Gastrocnemius medialis (tissue), 4 donors: ENCODE measurements around the gene PLIN5. TPM values are rescaled to one million over a fixed set of nuclear protein-coding genes. Genes with fewer than 3 reads are reported as not detected.

Source experiments
- ATAC-seq, 2 donors: fragments of 150-250 bp; one replicate each; pipeline ENCODE4 v1.9.1; 2016
- DNase-seq, 2 donors: peaks; one replicate each; pipeline ENCODE4 v3.0.0-alpha.2; 2019
- H3K27ac ChIP-seq, 4 donors: fragments of 200-600 bp; sonication (generic); 1 replicate in 1 of 4; 2 replicates in 3 of 4; pipeline ENCODE4 v1.5.1; 2016 to 2018; ENCODE audit warnings: mild to moderate bottlenecking in 2 of 4, moderate library complexity in 1 of 4
- H3K27me3 ChIP-seq, 3 donors: fragments of 200-600 bp; sonication (generic) in 2 of 3; 1 replicate in 1 of 3; 2 replicates in 2 of 3; pipeline versions ENCODE4 v1.5.1 to v1.6.0; 2016 to 2019; ENCODE audit warnings: mild to moderate bottlenecking in 1 of 3, moderate library complexity in 1 of 3
- H3K36me3 ChIP-seq, 2 donors: fragments of 200-600 bp; sonication (generic) in 1 of 2; one replicate each; pipeline ENCODE4 v1.5.1; 2017 to 2018
- H3K4me1 ChIP-seq, 2 donors: fragments of 200-600 bp; sonication (generic) in 1 of 2; one replicate each; pipeline ENCODE4 v1.5.1; 2016 to 2017; ENCODE audit warnings: mild to moderate bottlenecking in 2 of 2
- H3K4me3 ChIP-seq, 4 donors: fragments of 200-600 bp; sonication (generic) in 3 of 4; 1 replicate in 1 of 4; 2 replicates in 3 of 4; pipeline ENCODE4 v1.5.1; 2016 to 2019; ENCODE audit warnings: mild to moderate bottlenecking in 2 of 4
- H3K9me3 ChIP-seq, 3 donors: fragments of 200-600 bp; sonication (generic) in 2 of 3; 1 replicate in 1 of 3; 2 replicates in 2 of 3; pipeline ENCODE4 v1.5.1; 2016 to 2019
- POLR2A ChIP-seq, 2 donors: fragments of 450-650 bp; IDR thresholded peaks; one replicate each; pipeline ENCODE4 v1.6.1; 2017; ENCODE audit warnings: antibody characterized with exemption in 2 of 2, mild to moderate bottlenecking in 2 of 2, moderate library complexity in 2 of 2
- in situ Hi-C, 4 donors: fragments of 200-750 bp; cut with MboI; loops; one replicate each; pipeline versions ENCODE4 v1.15.0 to v1.8.0; 2017; ENCODE audit warnings: low sequenced_read_pairs in 4 of 4
- intact Hi-C: fragments of 100-400 bp; cut with DNase I; formaldehyde crosslinking; loops from one replicate; pipeline ENCODE4 v1.15.1; 2023; ENCODE audit warnings: low total_unique reads
- total RNA-seq, 4 donors: library from RNA; depleted of rRNA; stranded (reverse); fragments of >200 nt; gene quantifications; one replicate each; pipeline versions ENCODE4 v1.1.0 to v1.2.3, GENCODE V29; 2016
- TF ChIP-seq, protein P1 (sequence below), 5 experiments: fragments of 450-650 bp in 3 of 5; fragments of 200-600 bp in 2 of 5; sonication (generic) in 2 of 5; IDR thresholded peaks in 4 of 5; conservative IDR thresholded peaks in 1 of 5; 1 replicate in 4 of 5; 2 replicates in 1 of 5; pipeline ENCODE4 v1.5.1; 2016 to 2019; ENCODE audit warnings: antibody characterized with exemption in 5 of 5, mild to moderate bottlenecking in 3 of 5, moderate library complexity in 3 of 5

Gene PLIN5
- total RNA-seq, 4 donors from 2014 or later = 23.5 to 127 (median 52.9) TPM

DNA sequence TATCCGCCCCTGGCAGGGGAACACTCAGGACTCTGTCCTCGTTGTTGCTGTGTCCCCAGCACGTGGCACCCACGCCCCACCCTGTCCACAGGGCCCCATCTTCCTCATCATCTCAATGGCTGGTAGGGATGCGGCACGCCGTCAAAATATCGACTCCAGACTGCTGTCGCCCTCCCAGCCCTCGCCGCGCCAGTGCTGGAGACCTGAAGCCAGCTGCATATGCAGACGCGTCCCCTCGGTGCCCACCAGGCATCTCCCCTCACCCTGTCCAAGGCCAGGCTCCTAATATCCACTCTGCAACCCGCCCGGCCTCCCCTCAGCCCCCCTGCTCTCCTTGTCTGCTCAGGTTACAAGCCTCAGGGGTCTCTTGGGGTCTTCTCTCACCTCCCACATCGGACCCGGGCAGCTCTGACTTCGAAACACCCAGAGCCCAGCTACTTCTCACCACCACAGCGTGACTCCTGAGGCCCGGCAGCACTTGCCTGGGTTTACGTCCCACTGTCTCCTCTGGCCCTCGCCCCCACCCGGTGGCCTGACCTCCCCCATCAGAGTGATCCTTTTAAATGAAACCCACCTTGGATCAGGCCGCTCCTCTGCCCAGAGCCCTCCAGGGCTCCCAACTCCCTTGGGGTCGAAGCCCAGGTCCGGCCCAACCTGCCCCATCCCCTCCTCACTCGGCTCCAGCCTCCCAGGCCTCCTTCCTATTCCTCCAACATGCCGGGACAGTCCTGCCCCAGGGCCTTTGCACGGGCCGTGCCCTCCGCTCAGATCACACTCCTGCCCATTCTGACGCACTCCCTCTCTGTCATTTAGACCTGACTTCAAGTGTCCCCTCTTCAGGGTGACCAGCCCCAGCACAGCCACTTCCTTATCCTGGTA, 29.2 kb downstream of the PLIN5 start:
- in situ Hi-C loops = no loop called here
- Histone ChIP-seq H3K9me3 (no peaks in the 10 kb centered on the region), H3K27me3 (no peaks in the 10 kb centered on the region), H3K4me3 (no peak overlapping the region), H3K4me1 (peaks cover 34 to 42% of the 10 kb centered on the region in 2 donors), H3K27ac (peak overlapping the region; percentile 51 to 99 (median 72)), H3K36me3 (peaks cover 0 to 61% of the 10 kb centered on the region in 2 donors)
- no peak for DNase-seq
- TF ChIP-seq, protein P1, sequence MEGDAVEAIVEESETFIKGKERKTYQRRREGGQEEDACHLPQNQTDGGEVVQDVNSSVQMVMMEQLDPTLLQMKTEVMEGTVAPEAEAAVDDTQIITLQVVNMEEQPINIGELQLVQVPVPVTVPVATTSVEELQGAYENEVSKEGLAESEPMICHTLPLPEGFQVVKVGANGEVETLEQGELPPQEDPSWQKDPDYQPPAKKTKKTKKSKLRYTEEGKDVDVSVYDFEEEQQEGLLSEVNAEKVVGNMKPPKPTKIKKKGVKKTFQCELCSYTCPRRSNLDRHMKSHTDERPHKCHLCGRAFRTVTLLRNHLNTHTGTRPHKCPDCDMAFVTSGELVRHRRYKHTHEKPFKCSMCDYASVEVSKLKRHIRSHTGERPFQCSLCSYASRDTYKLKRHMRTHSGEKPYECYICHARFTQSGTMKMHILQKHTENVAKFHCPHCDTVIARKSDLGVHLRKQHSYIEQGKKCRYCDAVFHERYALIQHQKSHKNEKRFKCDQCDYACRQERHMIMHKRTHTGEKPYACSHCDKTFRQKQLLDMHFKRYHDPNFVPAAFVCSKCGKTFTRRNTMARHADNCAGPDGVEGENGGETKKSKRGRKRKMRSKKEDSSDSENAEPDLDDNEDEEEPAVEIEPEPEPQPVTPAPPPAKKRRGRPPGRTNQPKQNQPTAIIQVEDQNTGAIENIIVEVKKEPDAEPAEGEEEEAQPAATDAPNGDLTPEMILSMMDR (IDR thresholded peaks at IDR 0.05 in 4 of 5, conservative IDR thresholded peaks at IDR 0.05 in 1 of 5) = no peak
- TF ChIP-seq POLR2A (IDR thresholded peaks at IDR 0.05) = no peak
- ATAC-seq = no peak
- intact Hi-C loops = no loop called here

DNA sequence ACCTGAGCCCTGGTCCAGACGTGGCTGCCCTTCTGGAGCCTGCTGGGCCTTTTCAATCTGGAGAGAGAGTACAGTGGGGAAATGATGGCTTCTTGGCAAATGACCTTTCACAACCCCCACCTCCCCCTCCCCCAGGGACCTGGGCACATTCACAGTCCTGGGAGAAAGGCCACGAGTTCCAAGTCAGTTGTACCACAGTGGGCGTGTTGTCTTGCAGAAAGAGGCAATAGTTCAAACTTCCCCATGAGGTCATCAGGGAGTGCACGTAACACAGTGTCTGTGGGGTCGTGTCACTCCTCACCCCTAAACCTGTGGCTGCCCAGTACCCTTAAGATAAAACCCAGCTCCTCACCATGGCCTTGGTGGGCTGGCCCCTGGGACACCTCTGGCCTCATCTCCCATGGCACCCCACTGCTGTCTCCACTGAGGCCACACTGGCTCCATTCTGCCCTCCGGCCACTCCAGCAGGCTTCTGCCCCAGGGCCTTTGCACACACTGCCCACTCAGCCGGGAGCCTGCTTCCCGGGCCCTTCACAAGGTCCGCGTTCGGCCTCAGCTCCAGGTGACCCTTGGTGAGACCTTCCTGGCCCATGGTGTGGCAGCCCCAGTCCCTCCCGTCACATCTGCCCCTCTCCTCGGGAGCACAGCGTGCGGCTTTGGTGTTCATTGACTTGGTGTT, 30.0 kb downstream of the PLIN5 start:
- no peak overlapping the region for H3K4me3 ChIP-seq
- intact Hi-C loops = no loop called here
- H3K4me1 ChIP-seq = peaks cover 34 to 37% of the 10 kb centered on the region in 2 donors

DNA sequence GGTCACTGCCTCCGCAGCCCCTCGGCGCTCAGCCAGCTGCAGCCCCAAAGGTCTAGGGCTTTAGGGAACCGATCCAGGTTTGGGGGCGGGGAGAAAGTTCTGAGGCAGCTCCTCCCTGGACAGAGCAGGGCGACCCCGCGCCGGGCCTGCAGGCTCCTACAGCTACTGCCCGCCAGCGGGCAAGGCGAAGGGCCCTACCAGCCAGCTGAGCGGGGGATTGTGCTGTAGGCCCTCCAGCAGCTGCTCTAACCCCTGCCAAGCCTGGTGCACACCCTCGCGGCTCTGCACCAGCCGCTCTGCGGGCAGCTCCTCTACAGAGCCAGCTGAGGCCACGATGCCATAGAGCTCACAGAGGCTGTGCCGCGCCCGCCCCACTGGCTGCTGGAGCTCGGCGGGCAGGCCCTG, 30.7 kb downstream of the PLIN5 start:
- Histone ChIP-seq H3K36me3 (peaks cover 0 to 56% of the 10 kb centered on the region in 2 donors), H3K9me3 (no peaks in the 10 kb centered on the region), H3K27ac (peak overlapping the region; percentile 36 to 99 (median 72)), H3K27me3 (no peaks in the 10 kb centered on the region), H3K4me1 (peaks cover 28 to 32% of the 10 kb centered on the region in 2 donors), H3K4me3 (no peak overlapping the region)
- in situ Hi-C loops (no loop called here), intact Hi-C loops (no loop called here)
- TF ChIP-seq, protein P1 (IDR thresholded peaks at IDR 0.05 in 4 of 5, conservative IDR thresholded peaks at IDR 0.05 in 1 of 5) = no peak
- TF ChIP-seq POLR2A (IDR thresholded peaks at IDR 0.05) = no peak
- DNase-seq (no peak), ATAC-seq (no peak)

More for the DNA sequence above, 30.0 kb downstream of the PLIN5 start:
- Histone ChIP-seq H3K27me3 (no peaks in the 10 kb centered on the region), H3K9me3 (no peaks in the 10 kb centered on the region), H3K36me3 (peaks cover 0 to 61% of the 10 kb centered on the region in 2 donors), H3K27ac (peak overlapping the region; percentile 36 to 99 (median 72))
- no peak for TF ChIP-seq POLR2A (IDR thresholded peaks at IDR 0.05)
- DNase-seq (no peak), ATAC-seq (peak in 1 of 2 donors; percentile 19)
- in situ Hi-C loops = no loop called here

DNA sequence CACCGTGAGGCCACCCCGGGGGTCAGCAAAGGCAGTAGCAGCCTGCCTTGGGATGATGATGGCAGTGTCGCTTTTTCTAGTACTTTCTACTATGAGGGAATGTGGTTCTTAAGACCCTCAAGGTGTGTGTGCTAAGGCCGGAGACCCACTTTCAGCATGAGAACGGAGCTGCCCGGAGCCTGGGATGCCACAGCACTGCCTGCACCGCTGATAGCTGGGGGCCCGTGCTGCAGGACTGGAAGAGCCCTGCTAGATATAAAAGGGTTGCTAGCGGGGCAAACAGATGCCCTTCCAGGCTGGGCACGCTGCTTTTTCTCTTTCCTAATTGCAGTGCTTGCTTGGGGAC, 31.2 kb downstream of the PLIN5 start:
- Histone ChIP-seq H3K27ac (peak overlapping the region in 3 of 4 donors; percentile 36 to 99 (median 70)), H3K36me3 (peaks cover 0 to 58% of the 10 kb centered on the region in 2 donors)
- no peak for TF ChIP-seq POLR2A (IDR thresholded peaks at IDR 0.05)
- TF ChIP-seq, protein P1 (IDR thresholded peaks at IDR 0.05 in 4 of 5, conservative IDR thresholded peaks at IDR 0.05 in 1 of 5) = no peak

More for the DNA sequence above, 31.2 kb downstream of the PLIN5 start:
- ATAC-seq (no peak), DNase-seq (no peak)
- Histone ChIP-seq H3K9me3 (no peaks in the 10 kb centered on the region), H3K4me3 (no peak overlapping the region), H3K4me1 (peaks cover 27 to 29% of the 10 kb centered on the region in 2 donors), H3K27me3 (no peaks in the 10 kb centered on the region)
- in situ Hi-C loops (no loop called here), intact Hi-C loops (no loop called here)
